ENCODE measurements around the gene SPANXN5. TPM values are rescaled to one million over a fixed set of nuclear protein-coding genes. Genes with fewer than 3 reads are reported as not detected.
"Not testable (repeated sequence)": the region's sequence is repeated elsewhere in the genome, so short reads cannot be mapped to it uniquely, and the experiment has no call there.

The SPANXN5 gene
- total RNA-seq, 4 donors from 2014 or later, result not detected

- H3K4me3 ChIP-seq, result no peak within 1 kb of the TSS
- H3K27ac ChIP-seq, result no peak within 1 kb of the TSS
- no peaks in the 10 kb centered on the region for H3K36me3 ChIP-seq
- TF ChIP-seq POLR2A (IDR thresholded peaks at IDR 0.05) (no peak), CTCF (IDR thresholded peaks at IDR 0.05) (no peak)
- DNase-seq, result no peak
- no peaks in the 10 kb centered on the region for H3K9me3 ChIP-seq
- no peaks in the 10 kb centered on the region for H3K27me3 ChIP-seq
- no peaks in the 10 kb centered on the region for H3K4me1 ChIP-seq
Measured at GRCh38 chrX:52811065-52811625, 13.9 kb upstream of the SPANXN5 start, which contains the start of gene XAGE5. Gene XAGE5 (plus strand): TSS chrX:52811287. CDS start chrX:52812567, 1,280 bp downstream.

- H3K4me1 ChIP-seq, H3K27me3 ChIP-seq, DNase-seq, H3K4me3 ChIP-seq, H3K36me3 ChIP-seq, H3K9me3 ChIP-seq, H3K27ac ChIP-seq: not testable (repeated sequence)
Measured at GRCh38 chrX:52804876-52805275, 7.6 kb upstream of the SPANXN5 start.

- not testable (repeated sequence) for H3K36me3 ChIP-seq, H3K27ac ChIP-seq, H3K9me3 ChIP-seq, H3K4me1 ChIP-seq, H3K4me3 ChIP-seq, H3K27me3 ChIP-seq, DNase-seq
Measured at GRCh38 chrX:52773504-52773903, 23.7 kb downstream of the SPANXN5 start.

GRCh38 chrX:52765983-52766382, 31.2 kb downstream of the SPANXN5 start:
- H3K27ac ChIP-seq, H3K27me3 ChIP-seq, H3K4me3 ChIP-seq, H3K4me1 ChIP-seq, DNase-seq, H3K9me3 ChIP-seq, H3K36me3 ChIP-seq: not testable (repeated sequence)

- H3K27ac ChIP-seq, H3K4me3 ChIP-seq, DNase-seq, H3K9me3 ChIP-seq, H3K27me3 ChIP-seq, H3K4me1 ChIP-seq, H3K36me3 ChIP-seq: not testable (repeated sequence)
Measured at GRCh38 chrX:52750952-52751351, 46.3 kb downstream of the SPANXN5 start, which contains the start of gene SSX2B. Gene SSX2B (plus strand): TSS chrX:52751252. CDS start chrX:52752681, 1,429 bp downstream.

Small RNAs within 50 kb of the gene (small RNA-seq; reads per million reads assigned to genes)
- gene AC244505.6 (0 reads per million in 2 donors), gene AC244505.7 (0 reads per million in 2 donors)

Other genes with a start within 250 kb of the SPANXN5 start
- not detected for gene SSX7, start 142.5 kb downstream of the SPANXN5 start, total RNA-seq
- not detected for gene SSX2, start 90.2 kb downstream of the SPANXN5 start, total RNA-seq
- gene SSX2B, start 46.2 kb downstream of the SPANXN5 start, total RNA-seq, result not detected
- gene XAGE5, start 13.9 kb upstream of the SPANXN5 start, total RNA-seq, result not detected
- gene XAGE3, start 70.7 kb upstream of the SPANXN5 start, total RNA-seq, result not detected
- gene FAM156B, start 99.9 kb upstream of the SPANXN5 start, total RNA-seq, result 100 to 1,000 TPM in 1 of 4 donors, 10 to 100 TPM in 3; 26.6 to 102 (median 64.4) TPM
- gene FAM156A, start 161.1 kb upstream of the SPANXN5 start, total RNA-seq, result 10 to 100 TPM; 18.3 to 50.3 (median 29.6) TPM

Data from Peyer's patch (tissue), 4 donors.